ENCODE data around the gene DEFB129.
A peak's percentile ranks its signal among the peaks of the same experiment; 100 is the strongest.

The DEFB129 gene

GRCh38 chr20:257419-257818 lies 30.4 kb downstream of the DEFB129 start, which contains the start of gene DEFB132:
Gene DEFB132, plus strand, starts transcription at chr20:257724. Its CDS starts 55 bp downstream, at chr20:257779.
- no peak for DNase-seq

GRCh38 chr20:258269-258858 lies 31.3 kb downstream of the DEFB129 start:
- DNase-seq: no peak

GRCh38 chr20:258963-259362 lies 31.9 kb downstream of the DEFB129 start:
- no peak for DNase-seq

GRCh38 chr20:259981-260380 lies 32.9 kb downstream of the DEFB129 start:
- DNase-seq: no peak

GRCh38 chr20:263701-264100 lies 36.6 kb downstream of the DEFB129 start:
- no peak for DNase-seq

- peak; percentile 86 for DNase-seq
Measured at GRCh38 chr20:266596-267562, 39.8 kb downstream of the DEFB129 start.

GRCh38 chr20:270517-270916 lies 43.5 kb downstream of the DEFB129 start:
- no peak for DNase-seq

GRCh38 chr20:271069-271468 lies 44.0 kb downstream of the DEFB129 start:
- no peak for DNase-seq

GRCh38 chr20:271528-271927 lies 44.5 kb downstream of the DEFB129 start:
- DNase-seq: no peak

GRCh38 chr20:272718-273117 lies 45.7 kb downstream of the DEFB129 start:
- no peak for DNase-seq

GRCh38 chr20:273884-274283 lies 46.8 kb downstream of the DEFB129 start:
- no peak for DNase-seq

- DNase-seq: no peak
Measured at GRCh38 chr20:275791-276190, 48.7 kb downstream of the DEFB129 start.

GRCh38 chr20:276620-277495 lies 49.8 kb downstream of the DEFB129 start:
- DNase-seq: no peak

- no peak for DNase-seq
Measured at GRCh38 chr20:277496-277781, 50.4 kb downstream of the DEFB129 start.

- DNase-seq: no peak
Measured at GRCh38 chr20:278181-278580, 51.1 kb downstream of the DEFB129 start.

GRCh38 chr20:278607-279571 lies 51.8 kb downstream of the DEFB129 start:
- DNase-seq: no peak
